Chondrocyte (in vitro differentiated cells): ENCODE measurements around the gene COX7B2. TPM values are rescaled to one million over a fixed set of nuclear protein-coding genes. Genes with fewer than 3 reads are reported as not detected.

ENCODE experiments used
- DNase-seq: peaks from one replicate; pipeline ENCODE4 v3.0.0; 2021; ENCODE audit warnings: mixed read lengths, low spot score
- H3K27ac Mint-ChIP-seq: one replicate; pipeline ENCODE4 v1.8.0; 2021; ENCODE audit warnings: mild to moderate bottlenecking, moderate library complexity, mixed read lengths; ENCODE audit not compliant: unreplicated experiment
- H3K27me3 Mint-ChIP-seq: 2 replicates; pipeline ENCODE4 v1.8.0; 2021; ENCODE audit warnings: low read depth, mixed read lengths
- H3K36me3 Mint-ChIP-seq: 2 replicates; pipeline ENCODE4 v1.8.0; 2021; ENCODE audit warnings: low read depth, mixed read lengths
- H3K4me1 Mint-ChIP-seq: 2 replicates; pipeline ENCODE4 v1.8.0; 2021; ENCODE audit warnings: low read depth, mild to moderate bottlenecking, mixed read lengths
- H3K4me3 Mint-ChIP-seq: one replicate; pipeline ENCODE4 v1.8.0; 2021; ENCODE audit warnings: mild to moderate bottlenecking, moderate library complexity, mixed read lengths; ENCODE audit not compliant: unreplicated experiment
- H3K9me3 Mint-ChIP-seq: 2 replicates; pipeline ENCODE4 v1.8.0; 2021; ENCODE audit warnings: low read depth, mixed read lengths
- CTCF ChIP-seq: fragments of 200-600 bp; sonication (generic); IDR thresholded peaks from 2 replicates; pipeline ENCODE4 v1.5.0; 2021; ENCODE audit warnings: antibody characterized with exemption, mild to moderate bottlenecking, moderate library complexity
- total RNA-seq: library from RNA; stranded (reverse); gene quantifications from 3 replicates; pipeline ENCODE4 v1.2.1, GENCODE V29; 2021

The COX7B2 gene
- total RNA-seq, 1 donor from 2014 or later: not detected

GRCh38 chr4:46931981-46932380 lies 22.9 kb upstream of the COX7B2 start:
- Mint-ChIP-seq H3K27ac (no peak overlapping the region), H3K27me3 (peaks cover 32% of the 10 kb centered on the region), H3K4me1 (no peaks in the 10 kb centered on the region), H3K9me3 (no peaks in the 10 kb centered on the region), H3K36me3 (no peaks in the 10 kb centered on the region), H3K4me3 (no peak overlapping the region)
- DNase-seq: no peak
- peak; percentile 81 for TF ChIP-seq CTCF

DNA sequence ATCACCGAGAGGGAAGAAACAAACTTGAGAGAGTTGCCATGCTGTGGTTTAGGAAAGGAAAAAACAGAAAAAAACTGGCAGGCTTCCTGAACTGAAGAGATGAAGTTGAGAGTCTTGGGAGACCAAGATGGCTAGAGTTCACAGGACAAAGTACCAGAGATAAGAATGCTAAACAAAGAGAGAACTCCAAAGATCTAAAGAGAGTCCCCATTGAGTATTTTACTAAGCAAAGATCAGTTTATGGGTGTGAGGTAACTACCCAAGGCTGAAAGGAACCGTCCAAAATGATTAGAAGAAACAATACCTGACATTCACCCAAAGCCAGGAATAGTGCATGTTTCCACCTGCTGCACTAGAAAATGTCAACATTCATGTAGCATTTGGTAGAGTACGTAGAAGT lies 21.8 kb upstream of the COX7B2 start:
- Mint-ChIP-seq H3K9me3 (no peaks in the 10 kb centered on the region), H3K4me3 (no peak overlapping the region), H3K36me3 (no peaks in the 10 kb centered on the region), H3K27ac (no peak overlapping the region), H3K27me3 (peaks cover 35% of the 10 kb centered on the region), H3K4me1 (no peaks in the 10 kb centered on the region)
- DNase-seq: no peak
- TF ChIP-seq CTCF: no peak

- no peaks in the 10 kb centered on the region for H3K9me3 Mint-ChIP-seq
- no peaks in the 10 kb centered on the region for H3K4me1 Mint-ChIP-seq
- H3K27me3 Mint-ChIP-seq: peaks cover 39% of the 10 kb centered on the region
- no peak for DNase-seq
- H3K36me3 Mint-ChIP-seq: no peaks in the 10 kb centered on the region
- no peak overlapping the region for H3K27ac Mint-ChIP-seq
- H3K4me3 Mint-ChIP-seq: no peak overlapping the region
- TF ChIP-seq CTCF: no peak
Observed at GRCh38 chr4:46927201-46927600, 18.2 kb upstream of the COX7B2 start.

DNA sequence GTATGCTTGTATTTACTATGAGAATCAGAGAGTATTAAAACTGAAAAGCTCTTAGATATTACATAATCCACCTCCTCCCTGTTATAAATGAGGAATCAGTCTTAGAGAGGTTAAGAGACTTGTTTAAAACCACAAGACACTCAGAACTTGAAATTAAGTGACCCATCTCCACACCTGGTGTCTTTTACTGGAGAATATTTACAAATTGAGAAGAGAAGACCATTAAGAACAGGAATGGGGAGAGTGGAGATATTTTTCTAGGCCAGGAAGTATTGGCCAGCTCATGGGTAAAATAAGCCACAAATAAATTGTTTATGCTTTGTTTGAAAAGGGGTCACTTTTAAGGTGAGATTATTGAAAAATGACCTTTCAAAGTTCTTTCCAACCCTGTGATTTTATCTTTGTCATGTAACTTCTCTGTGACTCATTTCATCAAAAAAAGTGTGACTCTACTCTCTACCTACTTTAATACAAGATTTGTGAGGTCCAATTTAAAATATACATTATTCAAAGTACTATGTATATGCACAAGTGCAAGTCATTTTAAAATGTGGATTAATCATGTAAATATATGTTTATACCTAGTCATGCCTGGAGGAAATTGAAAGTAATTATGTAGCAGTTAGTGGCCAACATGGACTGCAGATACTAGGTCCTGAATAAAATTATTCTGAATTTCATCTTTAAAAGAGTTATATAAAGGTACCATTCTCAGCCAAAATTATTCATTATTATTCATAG lies 15.9 kb upstream of the COX7B2 start:
- H3K27me3 Mint-ChIP-seq: peaks cover 33% of the 10 kb centered on the region
- H3K36me3 Mint-ChIP-seq: no peaks in the 10 kb centered on the region

DNA sequence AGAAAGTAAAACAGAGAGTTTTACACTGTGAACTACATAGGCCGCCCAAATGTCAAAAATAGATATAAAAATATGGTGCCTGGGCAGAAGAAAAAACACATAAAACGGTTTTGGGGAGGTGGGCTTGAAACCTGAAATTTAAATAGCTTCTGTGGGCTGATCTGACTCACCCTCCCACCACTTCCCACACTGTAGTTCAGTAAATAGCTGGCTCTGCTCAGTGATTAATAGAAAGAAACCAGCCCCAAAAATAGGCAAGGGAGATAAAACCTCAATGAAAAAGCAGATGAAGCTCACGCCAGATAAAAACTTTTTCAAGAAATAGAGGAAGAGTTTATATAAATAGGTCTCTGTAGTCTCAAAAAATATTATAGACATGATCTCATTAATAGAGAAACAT lies 13.2 kb upstream of the COX7B2 start:
- DNase-seq: no peak
- Mint-ChIP-seq H3K27ac (no peak overlapping the region), H3K9me3 (no peaks in the 10 kb centered on the region), H3K27me3 (peaks cover 32% of the 10 kb centered on the region), H3K4me1 (no peaks in the 10 kb centered on the region), H3K36me3 (no peaks in the 10 kb centered on the region), H3K4me3 (no peak overlapping the region)
- no peak for TF ChIP-seq CTCF

More for the DNA sequence above, 15.9 kb upstream of the COX7B2 start:
- H3K4me1 Mint-ChIP-seq: no peaks in the 10 kb centered on the region
- TF ChIP-seq CTCF: no peak
- H3K27ac Mint-ChIP-seq: no peak overlapping the region
- no peak for DNase-seq
- H3K9me3 Mint-ChIP-seq: no peaks in the 10 kb centered on the region
- no peak overlapping the region for H3K4me3 Mint-ChIP-seq
